GM18507 (cell line): ENCODE results near the gene PTMA.
"Not testable (repeated sequence)": the region's sequence is repeated elsewhere in the genome, so short reads cannot be mapped to it uniquely, and the experiment has no call there.

ENCODE experiments used
- DNase-seq: peaks from one replicate; pipeline ENCODE4 v3.0.0; 2011; ENCODE audit warnings: low read depth; ENCODE audit not compliant: insufficient read length; ENCODE audit errors: extremely low spot score
- FAIRE-seq: peaks from 2 replicates; lab custom pipeline; 2011; peaks lifted over from hg19 to GRCh38; lab: Jason Lieb, UNC

Gene PTMA

DNA sequence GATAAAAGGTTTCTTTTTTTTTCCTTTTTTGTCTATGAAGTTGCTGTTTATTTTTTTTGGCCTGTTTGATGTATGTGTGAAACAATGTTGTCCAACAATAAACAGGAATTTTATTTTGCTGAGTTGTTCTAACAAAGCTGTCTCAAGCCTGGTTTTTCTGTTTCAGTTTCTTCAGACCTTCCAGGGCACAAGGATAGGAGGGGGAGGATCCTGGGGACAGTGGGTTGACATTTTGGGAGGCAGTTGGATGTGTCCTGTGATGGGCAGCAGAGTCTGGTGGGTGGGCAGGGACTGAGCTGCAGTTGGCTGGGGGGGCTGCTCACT, 5.0 kb downstream of the PTMA start:
- FAIRE-seq, DNase-seq: not testable (repeated sequence)

DNA sequence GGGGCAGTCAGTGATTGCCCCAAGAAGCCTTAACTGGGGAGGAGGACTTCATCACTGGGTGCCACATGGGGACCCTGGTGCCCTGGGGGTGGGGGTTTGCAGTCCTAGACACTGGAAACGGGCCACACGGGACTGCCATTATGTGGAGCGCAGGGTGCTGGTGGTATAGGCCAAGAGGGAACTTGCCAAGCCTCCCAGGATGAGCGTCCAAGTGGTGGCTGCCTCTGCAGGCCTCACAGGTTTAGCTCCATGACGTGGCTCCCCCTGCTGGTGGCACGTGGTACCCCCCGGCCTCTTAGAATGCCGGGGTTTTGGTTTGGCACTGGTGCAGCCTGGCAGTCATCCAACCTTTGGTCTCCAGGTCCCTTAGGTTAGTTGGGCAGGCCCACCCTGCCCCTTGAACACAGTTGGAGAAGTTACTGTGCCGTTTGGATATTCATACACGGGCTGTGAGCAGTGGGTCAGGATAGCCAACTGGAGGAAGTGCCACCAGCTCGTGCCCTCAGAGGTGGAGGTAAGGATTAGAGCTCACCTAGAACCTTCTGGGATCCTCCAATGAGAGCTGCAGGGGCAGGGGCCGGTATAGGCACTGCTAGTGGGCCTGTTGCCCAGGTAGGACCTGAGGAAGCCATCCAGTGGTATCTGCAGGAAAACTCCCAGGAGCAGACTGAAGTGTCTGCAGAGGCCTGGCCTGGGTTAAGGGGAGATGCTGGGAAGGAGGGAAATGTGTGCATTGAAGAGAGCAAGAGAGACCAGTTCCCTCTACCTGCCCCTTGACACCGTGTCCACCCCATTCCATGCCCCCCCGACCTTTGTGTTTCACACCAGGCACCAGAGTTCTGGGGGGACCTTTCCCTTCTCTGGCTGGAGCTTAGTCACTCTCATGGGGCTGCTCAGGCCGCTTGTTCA, 5.7 kb downstream of the PTMA start:
- FAIRE-seq, result peak; percentile 78
- DNase-seq, result peak; percentile 46

GRCh38 chr2:231714639-231715498, 6.5 kb downstream of the PTMA start:
- DNase-seq, result no peak
- peak; percentile 72 for FAIRE-seq

- DNase-seq, result no peak
- no peak for FAIRE-seq
These were observed 7.1 kb downstream of the PTMA start for GRCh38 chr2:231715499-231715837.

DNA sequence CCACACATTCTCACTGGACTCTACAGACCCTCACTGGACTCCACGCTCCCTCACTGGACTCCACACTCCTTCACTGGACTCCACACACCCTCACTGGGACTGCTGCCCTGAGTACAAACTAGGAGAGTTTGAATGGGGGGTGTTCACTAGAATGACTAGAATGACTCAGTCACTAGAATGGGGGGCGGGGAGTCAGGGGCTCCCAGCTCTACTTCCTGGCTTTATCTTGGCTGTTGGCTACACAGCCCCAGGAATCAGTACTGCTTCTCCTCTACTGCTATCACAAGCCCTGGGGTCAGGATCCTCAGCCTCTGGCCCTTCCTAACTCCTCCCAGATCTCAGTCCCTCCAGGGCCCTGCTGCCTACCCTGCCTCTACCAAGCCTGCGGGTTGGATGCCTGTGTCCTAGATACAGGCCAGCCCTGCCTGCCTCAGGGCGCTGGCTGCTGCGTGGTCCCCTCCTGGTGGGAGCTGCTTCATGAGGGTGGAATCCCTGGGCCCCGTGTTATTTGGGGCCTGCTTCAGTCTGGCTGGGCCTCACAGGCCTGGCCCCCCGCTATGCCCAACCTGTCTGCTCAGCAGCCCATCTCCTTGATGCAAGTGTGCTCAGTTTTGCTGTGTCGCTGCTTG, 7.8 kb downstream of the PTMA start:
- FAIRE-seq (no peak), DNase-seq (no peak)

GRCh38 chr2:231716666-231717280, 8.4 kb downstream of the PTMA start:
- no peak for DNase-seq
- FAIRE-seq, result no peak

GRCh38 chr2:231717281-231718171, 9.2 kb downstream of the PTMA start:
- peak; percentile 89 for FAIRE-seq
- DNase-seq, result peak; percentile 68

DNA sequence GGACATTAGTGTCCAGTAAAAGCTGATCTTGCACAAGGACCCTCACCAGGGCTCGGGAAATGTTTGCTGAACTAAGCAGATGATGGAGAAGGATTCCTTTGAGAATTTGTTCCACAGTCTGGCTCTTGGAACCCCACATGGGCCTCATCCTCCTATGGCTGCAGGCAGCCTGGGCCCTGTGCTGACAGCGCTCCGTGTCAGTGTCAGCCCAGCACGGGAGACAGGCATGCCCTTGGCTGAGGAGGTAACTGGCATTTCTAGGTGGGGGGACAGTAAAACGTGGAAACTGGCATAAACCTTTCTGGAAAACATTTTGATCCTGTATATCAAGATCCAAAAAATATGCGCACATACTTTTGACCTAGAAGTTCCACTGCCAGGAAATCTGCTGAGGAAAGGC, 10.5 kb downstream of the PTMA start:
- no peak for FAIRE-seq
- DNase-seq, result no peak

- DNase-seq (no peak), FAIRE-seq (no peak)
These were observed 12.1 kb downstream of the PTMA start for GRCh38 chr2:231720292-231720986.

DNA sequence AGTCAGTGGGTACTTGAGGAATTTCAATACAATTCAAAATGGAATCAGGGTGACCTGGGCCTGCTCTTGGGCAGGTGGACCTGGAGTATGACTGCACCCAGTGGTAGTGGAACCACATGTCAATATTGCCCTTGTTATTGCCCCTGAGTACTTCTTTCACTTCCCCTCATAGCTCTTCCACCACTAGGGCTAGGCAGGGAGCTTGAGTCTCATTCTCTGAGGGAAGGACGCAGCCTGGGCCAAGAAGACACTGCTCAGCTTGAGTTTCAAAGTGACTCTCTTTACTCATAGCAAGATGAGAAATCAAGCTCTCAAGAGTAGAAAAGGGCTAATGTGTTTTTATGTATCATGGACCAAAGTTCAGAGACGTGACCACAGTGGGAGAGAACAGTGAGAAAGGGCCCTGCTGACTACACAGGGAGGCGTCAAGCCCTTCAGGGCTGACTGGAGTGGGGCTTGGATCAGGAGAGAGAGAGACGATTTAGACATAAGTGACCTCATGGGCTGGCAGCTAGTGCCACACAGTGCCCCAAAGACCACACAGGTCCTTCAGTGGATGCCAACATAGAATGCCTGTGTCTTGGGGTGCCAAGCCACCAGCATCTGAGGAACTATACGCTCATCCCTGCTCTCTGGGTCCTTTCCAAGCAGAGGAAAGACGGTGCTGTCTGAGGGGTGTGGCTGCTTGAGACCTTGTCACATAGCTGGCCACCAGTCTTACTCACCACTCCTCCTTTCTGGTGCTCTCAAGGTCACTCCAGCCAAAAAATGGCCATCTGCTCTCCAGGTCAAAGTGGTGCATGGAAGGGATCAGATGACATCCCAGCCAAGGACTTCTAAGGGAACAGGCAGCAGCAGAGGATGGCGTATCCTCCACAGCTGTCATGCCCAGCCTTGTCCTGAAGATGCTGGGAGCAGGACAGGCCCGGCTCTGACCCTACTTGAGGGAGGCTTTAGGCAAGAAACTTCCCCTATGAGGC, 13.0 kb downstream of the PTMA start:
- FAIRE-seq (peak; percentile 82), DNase-seq (no peak)

GRCh38 chr2:231722721-231723307, 14.5 kb downstream of the PTMA start:
- FAIRE-seq (no peak), DNase-seq (no peak)

GRCh38 chr2:231725476-231725875, 17.2 kb downstream of the PTMA start:
- FAIRE-seq (no peak), DNase-seq (no peak)

DNA sequence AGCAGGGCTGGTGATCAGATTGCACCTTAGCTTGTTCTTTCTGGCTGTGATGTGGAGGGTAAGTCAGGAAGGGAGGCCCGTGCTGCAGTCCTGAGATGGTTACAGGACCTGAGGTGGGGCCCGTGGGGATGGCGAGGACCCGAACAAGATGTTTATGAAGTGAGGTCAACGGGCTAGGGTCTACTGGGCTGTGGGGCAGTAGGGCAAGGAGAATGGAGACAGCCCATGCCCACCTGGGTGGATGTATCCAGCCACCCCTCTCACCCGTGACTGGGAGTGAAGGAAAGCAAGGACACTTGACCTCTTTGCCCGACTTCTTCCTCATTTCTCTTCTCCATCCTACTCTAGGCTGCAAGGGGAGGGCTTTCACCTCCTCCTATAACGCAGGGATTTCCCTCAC, 18.0 kb downstream of the PTMA start:
- DNase-seq (no peak), FAIRE-seq (no peak)

DNA sequence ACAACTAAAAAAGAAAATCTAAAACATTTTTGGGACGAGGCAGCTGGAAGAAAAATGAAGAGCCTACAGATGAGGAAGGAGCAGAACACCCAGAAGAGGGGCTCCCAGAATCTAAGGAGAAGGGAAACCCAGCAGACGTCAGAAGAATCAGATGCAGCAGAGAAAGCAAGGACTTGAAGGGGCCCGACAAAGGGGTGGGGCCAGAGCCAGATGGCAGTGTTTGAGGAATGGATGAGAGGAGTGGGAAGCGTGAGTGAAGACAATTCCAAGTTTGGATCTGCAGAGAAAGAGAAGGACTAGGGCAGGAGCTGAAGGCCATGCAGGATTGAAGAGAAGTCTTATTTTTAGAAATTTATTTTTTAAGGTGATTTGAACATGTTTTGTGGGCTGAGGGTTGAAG, 19.3 kb downstream of the PTMA start:
- DNase-seq (no peak), FAIRE-seq (no peak)

DNA sequence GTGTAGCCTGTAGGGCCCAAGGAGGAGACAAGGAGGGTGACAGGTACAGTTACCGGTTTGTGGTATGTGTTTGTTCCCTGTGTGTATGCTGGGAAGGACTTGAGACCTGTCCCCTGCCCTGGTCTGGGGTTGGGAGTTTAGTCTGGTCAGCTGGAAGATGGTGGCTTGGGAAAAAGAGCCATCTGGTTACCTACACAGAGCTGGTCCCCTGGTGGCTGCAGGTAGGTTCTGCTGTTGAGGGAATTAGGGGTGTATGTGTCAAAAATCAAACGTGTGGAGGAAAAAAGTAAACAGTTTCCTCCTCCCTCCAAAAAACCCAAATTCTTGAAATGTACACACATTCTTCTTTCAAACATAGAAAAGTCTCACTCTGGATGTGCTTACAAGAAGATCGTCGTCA, 24.3 kb downstream of the PTMA start:
- FAIRE-seq (no peak), DNase-seq (no peak)

DNA sequence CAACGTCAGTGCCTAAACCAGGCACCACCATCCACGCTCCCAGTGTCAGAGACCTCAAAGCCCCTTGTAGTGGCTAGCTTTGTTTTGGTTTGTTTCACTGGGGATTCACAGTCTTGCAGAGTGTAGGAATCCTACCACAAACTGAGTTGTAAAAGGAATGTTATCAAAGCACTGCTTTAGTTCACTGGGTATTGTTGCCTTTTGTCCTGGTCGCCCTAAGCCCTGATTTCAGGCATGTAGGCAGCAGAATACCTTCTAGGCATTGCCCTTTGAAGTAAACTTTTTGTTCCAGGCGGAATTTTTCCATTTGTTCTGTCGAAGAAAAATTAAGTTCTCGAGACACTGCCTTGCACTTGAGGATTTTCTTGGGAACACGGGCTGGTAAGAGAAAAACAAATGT, 29.4 kb downstream of the PTMA start:
- FAIRE-seq (no peak), DNase-seq (no peak)
